SK-MEL-5 (cell line): ENCODE measurements around the gene CASQ1. TPM values are rescaled to one million over a fixed set of nuclear protein-coding genes. Genes with fewer than 3 reads are reported as not detected.
A peak's percentile ranks its signal among the peaks of the same experiment; 100 is the strongest.

Experiments used
- DNase-seq: peaks from one replicate; pipeline ENCODE4 v3.0.0-alpha.2; 2016; ENCODE audit warnings: low read depth, low spot score
- in situ Hi-C: cut with HindIII; loops from 2 replicates; pipeline ENCODE4 v1.10.0; 2016; ENCODE audit warnings: low sequenced_read_pairs, high pct_unique_total_duplicates, low pct_unique_long_range_greater_than_20kb
- polyA plus RNA-seq, 2 experiments: library from polyadenylated mRNA; depleted of rRNA; stranded (reverse); fragments of >200 nt; gene quantifications; 2 replicates each; pipeline ENCODE4 v1.2.3, GENCODE V29; 2015
- total RNA-seq: library from RNA; depleted of rRNA; stranded (reverse); fragments of >200 nt; shearing (Covaris generic); gene quantifications from 2 replicates; pipeline ENCODE4 v1.2.3, GENCODE V29; 2014; rRNA removed

CASQ1 gene
- total RNA-seq = not detected in 2 replicates
- not detected in 2 replicates for polyA plus RNA-seq (2015; cell fraction: cytosol; rRNA removed)
- 0.99 TPM in 1 of 2 replicates, not detected in the other for polyA plus RNA-seq (2015; cell fraction: nucleus; rRNA removed)

DNA sequence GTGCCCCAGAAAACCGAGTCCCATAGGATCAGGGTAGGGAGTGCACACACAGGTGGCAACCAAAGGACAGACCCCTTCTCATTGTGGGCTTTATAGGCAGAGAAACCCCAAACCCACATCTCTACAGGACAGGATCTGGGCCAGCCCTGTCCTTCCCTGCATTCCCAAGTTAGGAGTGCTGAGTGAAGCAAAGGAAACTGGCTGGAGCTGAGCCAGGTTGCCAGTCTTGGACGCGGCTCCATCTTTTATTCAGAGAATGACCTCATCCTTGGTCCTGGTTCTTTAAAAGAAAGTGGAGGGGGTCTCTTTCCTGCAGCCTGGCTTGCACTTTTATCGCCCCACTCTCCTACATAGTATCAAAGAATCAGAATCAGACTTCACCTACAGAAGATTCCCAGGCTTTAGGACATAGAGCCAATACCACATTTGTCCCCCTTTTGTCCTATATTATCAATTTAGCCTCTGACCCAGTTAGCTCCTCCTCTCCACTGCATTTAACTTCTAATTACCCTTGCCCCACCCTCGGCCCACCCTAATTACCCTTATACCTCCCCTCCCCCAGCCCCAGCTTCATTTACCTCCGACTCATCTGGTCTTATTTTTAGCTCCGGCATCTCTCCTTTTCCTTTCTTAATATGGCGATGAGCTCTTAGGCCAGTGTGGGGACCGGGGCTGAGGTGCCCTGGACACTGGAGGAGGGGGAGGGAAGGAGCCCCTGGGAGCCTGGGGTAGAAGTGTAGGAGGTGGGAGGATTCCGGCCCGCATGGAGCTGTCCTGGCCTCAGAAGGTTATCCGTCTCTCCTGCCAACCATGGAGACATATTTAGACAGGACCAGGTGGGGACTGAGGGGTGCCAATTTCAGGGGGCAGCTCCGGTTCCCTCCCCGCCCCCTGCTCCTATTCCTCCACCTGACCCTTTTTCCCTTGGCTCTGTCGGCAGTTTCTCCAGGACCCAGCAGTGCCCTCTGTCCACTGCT, at the start of gene CASQ1:
CASQ1 (plus strand) TSS at position 927 of the 977 bp plus-strand sequence. CDS start 177 bp downstream, outside the sequence.
- in situ Hi-C loops = no loop called here
- DNase-seq = no peak

DNA sequence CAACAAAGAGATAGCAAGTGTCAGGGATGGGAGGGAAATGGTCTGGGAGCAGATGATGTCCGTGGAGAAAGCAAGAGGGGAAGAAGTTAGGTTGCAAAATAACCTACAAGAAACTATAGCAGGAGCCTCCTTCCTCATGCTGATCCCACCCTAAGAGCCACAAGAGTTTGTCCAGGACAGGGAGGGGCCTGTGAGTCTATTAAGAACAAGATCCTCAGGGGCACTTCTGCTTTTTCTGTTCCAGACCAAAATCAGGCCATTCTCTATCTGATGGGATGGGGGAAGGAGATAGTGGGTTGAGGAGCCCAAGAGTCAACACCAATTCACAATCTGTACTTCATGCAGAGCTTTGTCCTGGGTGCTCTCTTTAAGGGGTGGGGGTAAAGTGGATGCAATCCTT, 46.7 kb upstream of the CASQ1 start:
- in situ Hi-C loops = no loop called here
- DNase-seq = no peak

- DNase-seq = no peak
- in situ Hi-C loops = no loop called here
These were observed 45.5 kb upstream of the CASQ1 start for GRCh38 chr1:160144921-160145320.

DNA sequence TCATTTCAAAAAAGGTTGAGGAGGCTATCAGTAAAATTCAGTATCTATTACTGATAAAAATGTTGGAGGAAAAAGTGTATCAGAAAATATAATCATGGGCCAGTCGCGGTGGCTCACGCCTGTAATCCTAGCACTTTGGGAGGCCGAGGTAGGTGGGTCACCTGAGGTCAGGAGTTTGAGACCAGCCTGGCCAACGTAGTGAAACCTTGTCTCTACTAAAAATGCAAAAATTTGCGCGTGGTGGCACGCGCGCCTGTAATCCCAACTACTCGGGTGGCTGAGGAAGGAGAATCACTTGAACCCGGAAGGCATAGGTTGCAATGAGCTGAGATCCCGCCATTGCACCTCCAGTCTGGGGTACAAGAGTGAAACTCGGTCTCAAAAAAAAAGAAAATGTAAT, 44.3 kb upstream of the CASQ1 start:
- in situ Hi-C loops = no loop called here
- no peak for DNase-seq

GRCh38 chr1:160148121-160148520, 42.3 kb upstream of the CASQ1 start:
- in situ Hi-C loops = no loop called here
- no peak for DNase-seq

GRCh38 chr1:160149233-160149632, 41.1 kb upstream of the CASQ1 start:
- DNase-seq = no peak
- in situ Hi-C loops = no loop called here

GRCh38 chr1:160149716-160150115, 40.7 kb upstream of the CASQ1 start:
- no peak for DNase-seq
- in situ Hi-C loops = no loop called here

- in situ Hi-C loops = no loop called here
- no peak for DNase-seq
These were observed 39.1 kb upstream of the CASQ1 start, which contains the start of gene ATP1A4 for GRCh38 chr1:160151303-160151702. ATP1A4 (plus strand) TSS chr1:160151603; CDS start chr1:160152041, 438 bp downstream.

DNA sequence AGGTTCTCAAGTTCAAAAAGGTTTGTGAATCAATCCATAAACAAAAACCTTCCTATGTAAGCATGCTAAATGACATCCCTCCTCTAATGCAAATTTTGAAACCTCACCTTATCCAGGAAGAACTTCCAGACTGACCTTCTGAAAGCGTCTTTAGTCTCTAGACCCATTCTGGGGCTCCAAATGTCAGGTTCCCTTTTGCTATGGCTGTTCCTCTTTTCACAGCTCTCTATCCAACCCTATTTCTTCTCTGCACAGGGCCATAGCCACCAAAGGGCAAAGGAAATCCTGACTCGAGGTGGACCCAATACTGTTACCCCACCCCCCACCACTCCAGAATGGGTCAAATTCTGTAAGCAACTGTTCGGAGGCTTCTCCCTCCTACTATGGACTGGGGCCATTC, 35.6 kb upstream of the CASQ1 start:
- no peak for DNase-seq
- in situ Hi-C loops = no loop called here

- in situ Hi-C loops = no loop called here
- DNase-seq = no peak
These were observed 34.0 kb upstream of the CASQ1 start for GRCh38 chr1:160156361-160156760.

DNA sequence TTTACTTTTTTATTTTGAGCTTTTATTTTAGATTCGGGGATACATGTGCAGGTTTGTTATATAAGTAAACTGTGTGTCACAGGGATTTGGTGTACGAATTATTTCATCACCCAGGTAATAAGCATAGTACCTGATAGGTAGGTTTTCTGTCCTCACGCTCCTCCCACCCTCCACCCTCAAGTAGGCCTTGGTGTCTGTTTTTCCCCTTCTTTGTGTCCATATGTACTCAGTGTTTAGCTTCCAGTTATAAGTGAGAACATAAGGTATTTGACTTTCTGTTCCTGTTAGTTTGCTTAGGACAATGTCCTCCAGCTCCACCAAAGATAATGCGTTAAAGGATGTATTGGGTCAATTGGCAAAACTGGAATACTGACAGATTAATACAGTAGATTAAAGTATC, 33.2 kb upstream of the CASQ1 start:
- in situ Hi-C loops = no loop called here
- no peak for DNase-seq

- no peak for DNase-seq
- in situ Hi-C loops = no loop called here
These were observed 32.3 kb upstream of the CASQ1 start for GRCh38 chr1:160158031-160158430.

DNA sequence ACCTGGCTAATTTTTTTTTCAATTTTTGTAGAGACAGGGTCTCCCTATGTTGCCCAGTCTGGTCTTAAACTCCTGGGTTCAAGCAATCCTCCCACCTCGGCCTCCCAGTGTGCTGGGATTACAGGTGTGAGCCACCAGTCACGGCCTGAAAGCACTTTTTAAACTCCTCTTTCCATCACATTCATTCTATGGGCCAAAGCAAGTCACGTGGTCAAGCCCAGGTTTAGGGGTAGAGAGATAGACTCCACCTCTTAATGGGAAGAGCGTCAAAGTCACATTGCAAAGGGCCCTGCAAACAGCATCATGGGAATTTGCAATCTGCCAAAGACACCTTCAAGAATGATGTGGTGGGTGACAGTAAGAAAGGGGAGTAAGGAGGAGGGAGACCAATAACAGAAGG, 31.8 kb upstream of the CASQ1 start:
- no peak for DNase-seq
- in situ Hi-C loops = no loop called here

DNA sequence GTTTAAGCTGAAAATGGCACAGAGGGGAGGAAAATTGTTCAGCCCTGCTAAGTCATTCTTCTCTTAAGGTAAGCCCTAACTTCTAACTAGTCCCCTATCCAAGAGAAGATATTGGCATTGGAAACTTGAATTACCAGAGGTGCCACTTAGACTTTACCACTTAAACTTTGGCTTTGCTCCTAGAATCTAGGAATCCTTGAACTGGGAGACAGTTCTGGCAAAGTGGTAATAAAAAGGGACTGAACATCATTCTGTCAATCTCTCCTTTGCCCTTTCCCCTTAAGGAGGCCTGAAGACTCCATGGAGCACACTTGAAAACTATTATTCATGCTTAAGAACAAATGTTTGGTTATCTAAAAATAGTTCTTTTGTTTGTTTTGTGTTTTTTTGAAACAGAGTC, 30.5 kb upstream of the CASQ1 start:
- DNase-seq = no peak
- in situ Hi-C loops = no loop called here

DNA sequence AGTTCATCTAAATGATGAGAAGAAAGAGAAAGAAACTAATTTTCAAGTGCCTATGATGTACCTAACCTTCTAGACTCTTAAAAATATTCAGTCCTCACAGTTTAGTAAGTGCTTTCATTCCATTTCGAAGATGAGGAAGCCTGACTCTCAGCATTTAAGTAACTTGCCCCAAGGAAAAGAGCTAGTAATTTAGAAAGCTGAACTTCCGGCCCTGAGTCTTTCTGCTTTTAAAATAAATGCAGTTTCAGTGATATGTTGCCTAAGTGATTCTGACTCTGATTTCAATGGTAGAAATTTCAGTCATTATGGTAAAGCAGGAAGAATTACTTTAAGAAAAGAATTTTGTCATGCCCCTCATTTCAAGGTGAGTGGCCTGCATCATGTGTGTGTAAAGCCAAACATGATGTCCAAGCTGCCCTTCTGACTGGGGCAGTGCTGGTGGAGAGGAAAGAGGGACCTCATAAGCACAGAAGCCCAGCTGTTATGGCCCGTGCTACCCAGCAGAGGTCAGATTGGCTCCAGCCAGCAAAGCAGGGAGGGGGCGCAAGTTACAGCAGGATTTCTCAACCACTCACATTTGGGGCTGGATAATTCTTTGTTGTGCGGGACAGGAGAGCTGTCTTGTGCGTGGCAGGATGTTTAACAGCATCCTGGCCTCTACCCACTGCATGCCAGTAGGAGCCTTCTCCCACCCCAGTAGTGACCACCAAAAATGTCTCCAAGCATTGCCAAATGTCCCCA, 28.2 kb upstream of the CASQ1 start:
- in situ Hi-C loops = no loop called here
- peak; percentile 68 for DNase-seq

DNA sequence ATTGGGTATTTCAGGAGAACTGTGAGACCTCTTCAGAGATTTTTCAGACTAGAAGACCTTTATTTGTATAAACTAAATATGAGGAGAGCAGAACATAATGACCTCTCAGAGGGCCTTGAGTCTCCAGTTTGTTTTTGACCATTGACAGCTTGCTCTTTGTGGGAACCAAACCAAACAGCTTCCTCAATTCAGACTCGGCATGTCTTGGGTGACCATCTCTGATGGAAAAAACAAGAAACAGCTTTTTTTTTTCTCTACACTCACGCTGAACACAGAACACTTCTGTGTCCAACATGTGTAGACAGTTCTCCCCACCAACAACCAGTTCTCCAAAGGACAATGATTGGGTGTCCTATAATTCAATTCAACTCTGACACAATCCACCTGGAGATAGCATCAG, 27.4 kb upstream of the CASQ1 start:
- DNase-seq = no peak
- in situ Hi-C loops = no loop called here

- in situ Hi-C loops = no loop called here
- peak; percentile 52 for DNase-seq
These were observed 26.8 kb upstream of the CASQ1 start for GRCh38 chr1:160163615-160164014.

GRCh38 chr1:160164121-160164520, 26.3 kb upstream of the CASQ1 start:
- no peak for DNase-seq
- in situ Hi-C loops = no loop called here
